IMR-90 (cell line): ENCODE data around the gene EXOC6. TPM values are rescaled to one million over a fixed set of nuclear protein-coding genes. Genes with fewer than 3 reads are reported as not detected.

Source experiments
- ATAC-seq: fragments of 200-7000 bp; cut with Tn5 transposase; 2 replicates; pipeline ENCODE4 v1.9.1; 2020; ENCODE audit warnings: low read depth, mild to moderate bottlenecking, moderate library complexity
- BruUV-seq: library from RNA; stranded (reverse); fragments of 400-500 nt; replicated peaks from 2 replicates; lab custom pipeline; 2021; lab: Mats Ljungman, UMichigan
- CTCF ChIA-PET: fragments of 300-600 bp; formaldehyde crosslinking; extraction: SDS; loops from one replicate; lab custom pipeline; 2021; ENCODE audit warnings: antibody characterized with exemption; lab: Yijun Ruan, JAX
- POLR2A ChIA-PET: fragments of 300-600 bp; sonication (Branson Sonifier 250); formaldehyde crosslinking; loops from one replicate; lab custom pipeline; 2022; ENCODE audit warnings: antibody characterized with exemption; ENCODE audit not compliant: unreplicated experiment; lab: Charles Lee
- DNase-seq: peaks from one replicate; pipeline ENCODE4 v3.0.0; 2013
- H2AFZ ChIP-seq: replicated peaks from 2 replicates; pipeline ENCODE3; 2013; ENCODE audit warnings: low read length, mild to moderate bottlenecking; ENCODE audit not compliant: poor library complexity
- H2AK5ac ChIP-seq: 2 replicates; pipeline ENCODE4 v1.6.1; 2013; ENCODE audit warnings: low read depth, low read length, inconsistent platforms
- H2AK9ac ChIP-seq: replicated peaks from 2 replicates; pipeline ENCODE3; 2013; ENCODE audit warnings: mild to moderate bottlenecking, low read depth, low read length, moderate library complexity; ENCODE audit not compliant: poor library complexity
- H2BK120ac ChIP-seq: 2 replicates; pipeline ENCODE4 v1.6.1; 2013; ENCODE audit warnings: low read depth, low read length, inconsistent platforms
- H2BK15ac ChIP-seq: 3 replicates; pipeline ENCODE4 v1.6.1; 2013; ENCODE audit warnings: low read depth, low read length, inconsistent platforms
- H2BK20ac ChIP-seq: 2 replicates; pipeline ENCODE4 v1.6.1; 2013; ENCODE audit warnings: low read depth, mild to moderate bottlenecking, inconsistent platforms, low read length, moderate library complexity
- H2BK5ac ChIP-seq: 2 replicates; pipeline ENCODE4 v1.6.1; 2013; ENCODE audit warnings: mild to moderate bottlenecking, low read depth, low read length, inconsistent platforms; ENCODE audit not compliant: poor library complexity, severe bottlenecking
- H3K14ac ChIP-seq: replicated peaks from 2 replicates; pipeline ENCODE4 v1.6.1; 2013; ENCODE audit warnings: low read depth, low read length, inconsistent platforms
- H3K18ac ChIP-seq: 2 replicates; pipeline ENCODE4 v1.6.1; 2013; ENCODE audit warnings: low read depth, low read length, control low read depth
- H3K23ac ChIP-seq: 2 replicates; pipeline ENCODE4 v1.6.1; 2013; ENCODE audit warnings: low read depth, low read length, inconsistent platforms
- H3K27ac ChIP-seq: 2 replicates; pipeline ENCODE4 v1.5.1; 2013; ENCODE audit warnings: mild to moderate bottlenecking, control low read depth, low read length; ENCODE audit not compliant: insufficient read depth
- H3K27me3 ChIP-seq: 2 replicates; pipeline ENCODE4 v1.6.1; 2013; ENCODE audit warnings: low read length; ENCODE audit not compliant: control insufficient read depth, insufficient read depth
- H3K36me3 ChIP-seq: 2 replicates; pipeline ENCODE4 v1.6.1; 2013; ENCODE audit warnings: low read length, mixed read lengths; ENCODE audit not compliant: control insufficient read depth, insufficient read depth
- H3K4ac ChIP-seq: 2 replicates; pipeline ENCODE4 v1.6.1; 2013; ENCODE audit warnings: low read depth, low read length, inconsistent platforms
- H3K4me1 ChIP-seq: 2 replicates; pipeline ENCODE4 v1.6.1; 2013; ENCODE audit warnings: low read length, mixed read lengths; ENCODE audit not compliant: control insufficient read depth, insufficient read depth
- H3K4me2 ChIP-seq: 2 replicates; pipeline ENCODE4 v1.6.1; 2013; ENCODE audit warnings: low read depth, mild to moderate bottlenecking, control low read depth, low read length, moderate library complexity
- H3K4me3 ChIP-seq: 2 replicates; pipeline ENCODE4 v1.5.1; 2013; ENCODE audit warnings: low read depth, mild to moderate bottlenecking, control low read depth, low read length, moderate library complexity; ENCODE audit not compliant: insufficient read depth
- H3K56ac ChIP-seq: 2 replicates; pipeline ENCODE4 v1.6.1; 2013; ENCODE audit warnings: low read length, inconsistent platforms; ENCODE audit not compliant: insufficient read depth; ENCODE audit errors: extremely low read depth
- H3K79me1 ChIP-seq, 2 experiments: 2 replicates each; pipeline ENCODE4 v1.6.1; 2013; ENCODE audit warnings: low read length in 2 of 2, inconsistent platforms in 1 of 2, low read depth in 1 of 2
- H3K9ac ChIP-seq: 2 replicates; pipeline ENCODE4 v1.6.1; 2013; ENCODE audit warnings: low read depth, low read length, control low read depth
- H3K9me1 ChIP-seq: 2 replicates; pipeline ENCODE4 v1.6.1; 2013; ENCODE audit warnings: low read length, inconsistent platforms; ENCODE audit not compliant: insufficient read depth
- H3K9me3 ChIP-seq: 2 replicates; pipeline ENCODE4 v1.6.1; 2013; ENCODE audit warnings: low read length; ENCODE audit not compliant: control insufficient read depth, insufficient read depth
- H4K20me1 ChIP-seq: 2 replicates; pipeline ENCODE4 v1.6.1; 2013; ENCODE audit warnings: low read length, inconsistent platforms; ENCODE audit not compliant: insufficient read depth
- H4K5ac ChIP-seq: 2 replicates; pipeline ENCODE4 v1.6.1; 2013; ENCODE audit warnings: mild to moderate bottlenecking, low read depth, low read length, control low read depth
- H4K8ac ChIP-seq, 2 experiments: 2 replicates each; pipeline ENCODE4 v1.6.1; 2013; ENCODE audit warnings: low read depth in 2 of 2, low read length in 2 of 2, control low read depth in 1 of 2, inconsistent platforms in 1 of 2
- H4K91ac ChIP-seq: 2 replicates; pipeline ENCODE4 v1.6.1; 2013; ENCODE audit warnings: low read depth, low read length, inconsistent platforms; ENCODE audit not compliant: insufficient read depth
- CEBPB ChIP-seq: IDR thresholded peaks from 2 replicates; pipeline ENCODE4 v1.6.1; 2012; ENCODE audit warnings: low read depth, low read length, improper control_type of control experiment
- FOS ChIP-seq: fragments of 150-350 bp; IDR thresholded peaks from 2 replicates; pipeline ENCODE4 v1.6.1; 2016; ENCODE audit warnings: low read depth, low read length
- MAZ ChIP-seq: IDR thresholded peaks from 2 replicates; pipeline ENCODE4 v1.6.1; 2012; ENCODE audit warnings: low read depth, mild to moderate bottlenecking, low read length, improper control_type of control experiment, moderate library complexity, borderline replicate concordance
- dilution Hi-C: fragments of 300-500 bp; cut with HindIII; formaldehyde crosslinking; loops from one replicate; pipeline ENCODE4 v1.14.3; 2018; ENCODE audit warnings: low sequenced_read_pairs; ENCODE audit not compliant: unreplicated experiment
- in situ Hi-C: fragments of 300-500 bp; cut with MboI; formaldehyde crosslinking; loops from 3 replicates; pipeline ENCODE4 v1.14.3; 2019; ENCODE audit warnings: low sequenced_read_pairs, inconsistent platforms, mixed read lengths
- intact Hi-C: fragments of 100-400 bp; cut with micrococcal nuclease; formaldehyde crosslinking; loops from 2 replicates; pipeline ENCODE4 v1.10.0; 2022
- polyA plus RNA-seq, 3 experiments: library from polyadenylated mRNA; depleted of rRNA; stranded (reverse); fragments of >200 nt; gene quantifications; 2 replicates each; pipeline ENCODE4 v1.2.3, GENCODE V29; 2012; ENCODE audit warnings: low replicate concordance in 1 of 3
- total RNA-seq: library from RNA; depleted of rRNA; stranded (reverse); fragments of >200 nt; gene quantifications from 2 replicates; pipeline ENCODE4 v1.2.3, GENCODE V29; 2012

Gene EXOC6
- total and polyA plus RNA-seq, 2 of the 4 experiments (the other 2 are of a cell fraction), result 4.5 to 11.5 TPM

DNA sequence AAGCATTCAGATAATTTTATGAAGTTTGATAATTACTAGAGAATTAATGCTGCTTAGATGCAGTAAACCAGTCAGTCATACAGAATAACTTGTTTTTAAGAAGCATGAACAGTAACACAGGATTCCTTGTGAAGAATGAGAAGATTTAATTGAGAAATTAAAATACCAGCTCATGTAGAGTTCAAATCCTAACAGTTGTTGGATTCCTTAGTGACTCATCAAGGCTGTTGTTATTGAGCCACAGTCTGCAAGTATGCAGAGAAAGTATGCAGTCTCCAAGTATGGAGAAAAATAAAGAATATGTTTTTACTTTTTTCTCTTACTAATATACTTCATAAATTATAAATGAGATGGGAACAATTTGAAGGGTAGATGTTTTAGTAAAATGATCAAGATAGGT lies 182.1 kb downstream of the EXOC6 start:
- Histone ChIP-seq H3K79me1 (no peaks in the 10 kb centered on the region; a peak in 1 of 4 replicates), H3K27ac (peak overlapping the region; percentile 100), H3K27me3 (no peaks in the 10 kb centered on the region), H3K9ac (no peak overlapping the region), H2AK9ac (no peak overlapping the region), H3K4me2 (0 out of 2 replicates have a peak overlapping the region, but pooled peaks have one; percentile 46), H3K4ac (peak overlapping the region; percentile 93), H3K18ac (0 out of 2 replicates have a peak overlapping the region, but pooled peaks have one; percentile 54), H3K9me3 (peaks cover 2% of the 10 kb centered on the region), H2AK5ac (no peak overlapping the region), H4K91ac (no peak overlapping the region), H4K20me1 (no peaks in the 10 kb centered on the region), H3K9me1 (0 out of 2 replicates have a peak, but pooled peaks cover 6% of the 10 kb centered on the region), H4K5ac (no peak overlapping the region), H3K36me3 (no peaks in the 10 kb centered on the region), H2BK15ac (peak overlapping the region; percentile 83; the same call in 1 of the 3 replicates), H2AFZ (no peak overlapping the region), H4K8ac (peak overlapping the region; percentile 51 to 92; a peak in 1 of 4 replicates), H3K4me3 (no peak overlapping the region), H3K14ac (no peak overlapping the region), H2BK120ac (peak overlapping the region; percentile 94), H2BK20ac (no peak overlapping the region), H3K4me1 (peaks cover 12% of the 10 kb centered on the region), H2BK5ac (peak overlapping the region; percentile 99), H3K56ac (0 out of 2 replicates have a peak overlapping the region, but pooled peaks have one; percentile 97), H3K23ac (no peak overlapping the region)
- ChIA-PET POLR2A (no interaction called here), CTCF (interaction anchor here (0.6 kb wide), 1 partner anchor 980 kb away, joined by 4 read pairs; no protein-coding TSS in a partner anchor)
- in situ Hi-C loops (no loop called here), intact Hi-C loops (no loop called here), dilution Hi-C loops (no loop called here)
- DNase-seq (peak; percentile 82), ATAC-seq (peak; percentile 95)
- TF ChIP-seq CEBPB (peak; percentile 79), FOS (peak; percentile 85; the same call in 1 of the 2 replicates), MAZ (no peak)
- BruUV-seq, result no TSS peak
